Osteocyte (in vitro differentiated cells): ENCODE data around the gene TRPM3. TPM values are rescaled to one million over a fixed set of nuclear protein-coding genes. Genes with fewer than 3 reads are reported as not detected.
A peak's percentile ranks its signal among the peaks of the same experiment; 100 is the strongest.

Source experiments
- DNase-seq: peaks from one replicate; pipeline ENCODE4 v3.0.0; 2021; ENCODE audit warnings: mixed read lengths; ENCODE audit not compliant: unreplicated experiment; ENCODE audit errors: extremely low spot score
- H3K27ac Mint-ChIP-seq: one replicate; pipeline ENCODE4 v1.8.0; 2021; ENCODE audit warnings: mild to moderate bottlenecking, mixed read lengths; ENCODE audit not compliant: unreplicated experiment
- H3K27me3 Mint-ChIP-seq: one replicate; pipeline ENCODE4 v1.8.0; 2021; ENCODE audit warnings: mixed read lengths; ENCODE audit not compliant: unreplicated experiment
- H3K36me3 Mint-ChIP-seq: one replicate; pipeline ENCODE4 v1.8.0; 2021; ENCODE audit warnings: mixed read lengths; ENCODE audit not compliant: unreplicated experiment
- H3K4me1 Mint-ChIP-seq: one replicate; pipeline ENCODE4 v1.8.0; 2021; ENCODE audit warnings: mixed read lengths; ENCODE audit not compliant: unreplicated experiment
- H3K4me3 Mint-ChIP-seq: one replicate; pipeline ENCODE4 v1.8.0; 2021; ENCODE audit warnings: mild to moderate bottlenecking, moderate library complexity, mixed read lengths; ENCODE audit not compliant: unreplicated experiment
- H3K9me3 Mint-ChIP-seq: one replicate; pipeline ENCODE4 v1.8.0; 2021; ENCODE audit warnings: mixed read lengths; ENCODE audit not compliant: unreplicated experiment
- CTCF ChIP-seq: fragments of 200-600 bp; sonication (generic); IDR thresholded peaks from 2 replicates; pipeline ENCODE4 v1.5.0; 2021; ENCODE audit warnings: antibody characterized with exemption, mild to moderate bottlenecking, moderate library complexity
- total RNA-seq: library from RNA; stranded (reverse); gene quantifications from 2 replicates; pipeline ENCODE4 v1.2.1, GENCODE V29; 2021

Gene TRPM3
- total RNA-seq, 1 donor from 2014 or later: 0.05 TPM

GRCh38 chr9:70641031-70641430 is 480.4 kb downstream of the TRPM3 start:
- peaks cover 2% of the 10 kb centered on the region for H3K4me1 Mint-ChIP-seq
- H3K27me3 Mint-ChIP-seq: peaks cover 47% of the 10 kb centered on the region
- no peak overlapping the region for H3K4me3 Mint-ChIP-seq

DNA sequence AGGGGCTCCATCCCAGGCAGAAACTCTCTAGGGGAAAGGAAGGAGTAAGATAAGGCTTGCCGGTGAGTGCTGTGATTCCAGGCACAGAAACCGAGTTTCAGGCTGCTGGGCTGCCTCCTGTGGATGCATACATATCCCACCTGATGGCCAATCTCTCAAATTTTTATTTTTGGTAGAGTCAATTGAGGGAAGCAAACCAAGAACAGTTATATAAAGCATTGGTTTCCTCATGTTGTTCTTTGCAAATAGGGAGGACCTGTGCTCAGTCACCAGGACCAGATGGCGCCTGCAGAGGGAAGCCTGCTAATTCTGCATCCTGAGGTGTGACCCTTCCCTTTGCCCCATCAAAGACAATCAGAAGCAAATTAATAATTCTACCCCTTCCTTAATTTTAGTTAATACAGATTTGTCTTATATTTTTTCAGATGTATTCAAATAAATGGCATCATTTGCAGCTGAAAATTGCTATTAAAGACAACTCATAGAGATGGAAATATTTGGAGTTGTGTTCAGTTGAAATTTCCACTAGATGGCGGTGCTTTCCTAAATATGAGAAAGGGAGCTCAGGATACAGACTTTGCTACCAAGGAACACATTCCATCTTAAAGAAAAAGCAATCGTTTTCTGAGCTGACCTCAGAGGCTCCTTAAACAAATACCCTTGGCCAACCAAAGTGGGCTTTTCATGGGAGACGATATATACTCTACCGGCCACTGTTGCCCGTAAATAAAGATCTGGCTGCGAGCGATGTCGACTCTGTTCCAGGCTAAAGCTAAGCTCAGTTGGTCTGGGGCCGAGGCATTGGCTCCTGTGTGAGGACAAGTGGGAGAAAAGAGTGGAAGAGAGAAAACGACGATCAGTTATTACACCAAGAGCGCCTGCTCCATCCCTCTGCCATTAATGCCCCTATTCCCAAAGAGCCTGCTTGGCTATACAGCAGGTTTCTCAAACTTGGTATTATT is 481.3 kb downstream of the TRPM3 start:
- H3K27me3 Mint-ChIP-seq: peaks cover 47% of the 10 kb centered on the region
- no peak overlapping the region for H3K4me3 Mint-ChIP-seq
- H3K4me1 Mint-ChIP-seq: peaks cover 2% of the 10 kb centered on the region
- H3K36me3 Mint-ChIP-seq: no peaks in the 10 kb centered on the region
- no peaks in the 10 kb centered on the region for H3K9me3 Mint-ChIP-seq
- TF ChIP-seq CTCF: peak; percentile 78
- no peak overlapping the region for H3K27ac Mint-ChIP-seq
- DNase-seq: no peak

More at GRCh38 chr9:70641031-70641430, 480.4 kb downstream of the TRPM3 start:
- H3K36me3 Mint-ChIP-seq: no peaks in the 10 kb centered on the region
- no peak for TF ChIP-seq CTCF
- H3K27ac Mint-ChIP-seq: no peak overlapping the region
- DNase-seq: no peak
- no peaks in the 10 kb centered on the region for H3K9me3 Mint-ChIP-seq

DNA sequence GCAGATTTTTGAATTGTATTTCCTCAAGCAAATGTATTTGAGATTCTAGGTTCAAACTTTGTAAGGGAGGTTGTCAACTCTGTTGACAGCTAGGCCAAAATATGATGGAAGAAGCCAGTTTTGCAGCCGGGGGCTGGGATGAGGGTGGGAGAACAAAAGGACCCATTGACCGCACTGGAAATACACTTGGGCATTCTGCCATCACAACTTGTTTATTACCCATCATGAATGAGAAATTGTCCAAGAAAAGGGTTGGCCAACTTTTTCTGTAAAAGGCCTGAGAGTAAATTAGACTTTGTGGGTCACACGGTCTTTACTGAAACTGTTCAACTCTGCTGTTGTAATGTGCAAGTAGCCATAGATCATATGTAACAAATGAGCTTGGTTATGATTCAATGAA is 485.6 kb downstream of the TRPM3 start:
- no peak for DNase-seq
- peaks cover 2% of the 10 kb centered on the region for H3K4me1 Mint-ChIP-seq
- no peaks in the 10 kb centered on the region for H3K9me3 Mint-ChIP-seq
- no peak for TF ChIP-seq CTCF
- H3K27ac Mint-ChIP-seq: no peak overlapping the region
- no peaks in the 10 kb centered on the region for H3K36me3 Mint-ChIP-seq
- peaks cover 38% of the 10 kb centered on the region for H3K27me3 Mint-ChIP-seq
- no peak overlapping the region for H3K4me3 Mint-ChIP-seq

DNA sequence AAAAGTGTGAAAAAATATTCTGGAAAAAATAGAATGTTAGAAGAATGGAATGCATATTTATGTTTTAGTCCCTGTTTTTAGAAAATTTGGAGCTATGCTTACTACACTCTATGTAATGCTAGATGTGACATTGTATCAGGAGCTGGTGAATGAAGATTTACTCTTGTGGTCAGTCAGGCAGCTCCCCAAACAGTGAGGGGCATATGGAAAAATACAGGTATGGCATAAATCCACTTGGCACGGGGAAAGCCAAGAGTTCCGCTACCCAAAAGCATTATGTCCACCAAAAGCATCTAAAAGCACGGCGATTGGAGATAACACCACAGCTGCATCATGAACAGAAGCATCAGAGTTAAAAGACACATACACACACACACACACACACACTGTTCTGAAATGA is 486.7 kb downstream of the TRPM3 start:
- Mint-ChIP-seq H3K36me3 (no peaks in the 10 kb centered on the region), H3K4me3 (no peak overlapping the region), H3K9me3 (no peaks in the 10 kb centered on the region), H3K27me3 (peaks cover 33% of the 10 kb centered on the region), H3K4me1 (no peaks in the 10 kb centered on the region), H3K27ac (no peak overlapping the region)
- no peak for TF ChIP-seq CTCF
- DNase-seq: no peak

DNA sequence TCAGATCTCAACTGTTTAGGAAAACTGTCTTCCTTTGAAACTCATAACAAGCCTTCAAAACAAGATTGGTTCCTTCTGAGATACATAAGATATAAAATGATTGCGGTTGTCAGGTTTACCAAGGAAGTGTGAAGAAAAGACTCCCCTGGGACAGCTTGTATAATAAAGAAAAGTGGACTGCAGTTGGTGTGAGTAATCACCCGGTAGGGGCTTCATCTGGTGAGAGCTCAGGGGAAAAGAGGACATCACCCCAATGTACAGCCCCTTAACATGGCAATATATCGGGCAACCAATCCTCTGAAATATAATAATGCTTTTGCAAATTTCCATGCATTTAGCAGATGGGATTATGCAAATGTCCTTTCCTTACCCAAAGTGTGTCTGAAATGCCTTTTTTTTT is 490.4 kb downstream of the TRPM3 start:
- Mint-ChIP-seq H3K27me3 (peaks cover 37% of the 10 kb centered on the region), H3K4me1 (no peaks in the 10 kb centered on the region), H3K9me3 (no peaks in the 10 kb centered on the region), H3K4me3 (no peak overlapping the region), H3K27ac (no peak overlapping the region), H3K36me3 (no peaks in the 10 kb centered on the region)
- no peak for TF ChIP-seq CTCF
- no peak for DNase-seq
